ENCODE data around the gene GABBR2. TPM values are rescaled to one million over a fixed set of nuclear protein-coding genes. Genes with fewer than 3 reads are reported as not detected.

The GABBR2 gene
- total and polyA plus RNA-seq, 2 of the 8 experiments (the other 6 are each of a cell fraction or from before 2014, with no cell fraction given) = 0.50 to 1.2 TPM

- no peak overlapping the region for H3K9ac ChIP-seq (replicated peaks in 1 of 4; ENCODE audit: extremely low read depth in 1 of 4, low read depth in 3 of 4, low read length in 3 of 4)
- H4K20me1 ChIP-seq (replicated peaks in 1 of 2; ENCODE audit: control insufficient read depth in 1 of 2, insufficient read depth in 2 of 2, low read length in 2 of 2) = no peaks in the 10 kb centered on the region
- H3K4ac ChIP-seq (replicated peaks; ENCODE audit: insufficient read length, low read depth, low read length) = no peak overlapping the region
- no peaks in the 10 kb centered on the region for H3K9me3 ChIP-seq (ENCODE audit: insufficient read depth in 2 of 2, low read depth in 1 of 2, low read length in 1 of 2)
- H3K27ac ChIP-seq (ENCODE audit: low read depth, low read length) = no peak overlapping the region
- H4K5ac ChIP-seq (ENCODE audit: insufficient read length, low read depth, low read length) = no peak overlapping the region
- no peak for DNase-seq (ENCODE audit: low read depth in 1 of 2, low spot score in 2 of 2)
- H3K18ac ChIP-seq (ENCODE audit: extremely low read depth, low read length) = no peak overlapping the region
- no peak overlapping the region for H2BK12ac ChIP-seq (ENCODE audit: low read depth, low read length)
- no peak overlapping the region for H3K4me3 ChIP-seq (ENCODE audit: extremely low read depth in 1 of 4, insufficient read depth in 2 of 4, low read depth in 3 of 4, low read length in 4 of 4)
- H2BK15ac ChIP-seq (ENCODE audit: low read length) = no peak overlapping the region; the same call in 1 of the 2 replicates
- no peak overlapping the region for H2BK20ac ChIP-seq (ENCODE audit: low read length)
- H3K23me2 ChIP-seq (ENCODE audit: low read depth, low read length) = peaks cover under 1% of the 10 kb centered on the region; the same call in 1 of the 2 replicates
- no peak overlapping the region for H2BK120ac ChIP-seq (replicated peaks; ENCODE audit: low read depth, low read length)
- H2BK5ac ChIP-seq (ENCODE audit: low read depth, low read length) = no peak overlapping the region
- no peak overlapping the region for H2AK5ac ChIP-seq (ENCODE audit: low read depth, low read length)
- FAIRE-seq = no peak
- no peak overlapping the region for H3K4me2 ChIP-seq (ENCODE audit: insufficient read depth in 1 of 2, low read depth in 2 of 2, low read length in 2 of 2)
- no peaks in the 10 kb centered on the region for H3K79me1 ChIP-seq (ENCODE audit: low read depth, low read length)
- no peaks in the 10 kb centered on the region for H3K79me2 ChIP-seq (ENCODE audit: control insufficient read depth in 1 of 2, insufficient read depth in 2 of 2, low read length in 2 of 2)
- H4K91ac ChIP-seq (replicated peaks; ENCODE audit: insufficient read length, low read length) = no peak overlapping the region
- H3K36me3 ChIP-seq (ENCODE audit: control insufficient read depth in 2 of 4, insufficient read depth in 4 of 4, low read length in 3 of 4) = no peaks in the 10 kb centered on the region
- ChIA-PET CTCF (ENCODE audit: partially characterized antibody) (interaction anchor here (0.9 to 1.6 kb wide), 3 partner anchors 106 to 162 kb away, joined by 3 to 4 read pairs (median 3); no protein-coding TSS in a partner anchor), POLR2A (ENCODE audit: partially characterized antibody) (no interaction called here)
- H3K14ac ChIP-seq (ENCODE audit: insufficient read length) = no peak overlapping the region
- H2AFZ ChIP-seq (ENCODE audit: low read length) = no peak overlapping the region
- peak overlapping the region; percentile 66; the same call in 1 of the 2 replicates for H4K8ac ChIP-seq (ENCODE audit: extremely low read depth, insufficient read depth, low read length)
- TF ChIP-seq, protein P1, sequence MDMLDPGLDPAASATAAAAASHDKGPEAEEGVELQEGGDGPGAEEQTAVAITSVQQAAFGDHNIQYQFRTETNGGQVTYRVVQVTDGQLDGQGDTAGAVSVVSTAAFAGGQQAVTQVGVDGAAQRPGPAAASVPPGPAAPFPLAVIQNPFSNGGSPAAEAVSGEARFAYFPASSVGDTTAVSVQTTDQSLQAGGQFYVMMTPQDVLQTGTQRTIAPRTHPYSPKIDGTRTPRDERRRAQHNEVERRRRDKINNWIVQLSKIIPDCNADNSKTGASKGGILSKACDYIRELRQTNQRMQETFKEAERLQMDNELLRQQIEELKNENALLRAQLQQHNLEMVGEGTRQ (IDR thresholded peaks at IDR 0.05; ENCODE audit: low read length) = no peak
- no peak for TF ChIP-seq GABPA (IDR thresholded peaks at IDR 0.05; ENCODE audit: borderline replicate concordance, insufficient read depth, low read length)
- TF ChIP-seq SUZ12 (IDR thresholded peaks at IDR 0.05; ENCODE audit: low read length) = no peak
- no peak for TF ChIP-seq TCF12 (IDR thresholded peaks at IDR 0.05; ENCODE audit: low read depth, low read length)
- H3K27me3 ChIP-seq (replicated peaks in 1 of 4; ENCODE audit: control insufficient read depth in 3 of 4, extremely low read depth in 1 of 4, insufficient read depth in 3 of 4, low read length in 3 of 4) = no peaks in the 10 kb centered on the region
- H3K56ac ChIP-seq (replicated peaks; ENCODE audit: insufficient read length, low read depth, low read length) = no peak overlapping the region
- H3K4me1 ChIP-seq (replicated peaks in 1 of 4; ENCODE audit: control insufficient read depth in 3 of 4, insufficient read depth in 4 of 4, low read length in 3 of 4) = no peaks in the 10 kb centered on the region
- H3K23ac ChIP-seq (ENCODE audit: insufficient read length) = no peak overlapping the region
- 91% methylated on average over 3 of the region's 3 CpGs; no CpG with 5 or more reads in 1 of the 2 experiments for WGBS, 2 experiments (ENCODE audit: extremely low coverage in 1 of 2, insufficient coverage in 1 of 2, insufficient read length in 1 of 2, insufficient replicate concordance in 2 of 2, low coverage in 1 of 2, low lambda C conversion rate in 2 of 2, missing lambda C conversion rate in 1 of 2)
These were observed 137.1 kb downstream of the GABBR2 start for GRCh38 chr9:98571643-98572042.

Data from H1 (cell line).